ENCODE results near the gene MON2. TPM values are rescaled to one million over a fixed set of nuclear protein-coding genes. Genes with fewer than 3 reads are reported as not detected.

MON2 gene
- total and polyA plus RNA-seq, 10 of the 15 experiments (the other 5 are each of a cell fraction or from before 2014, with no cell fraction given): 5.4 to 34.3 (median 23.4) TPM

GRCh38 chr12:62533087-62533754 lies 66.6 kb downstream of the MON2 start:
- ChIA-PET CTCF (no interaction called here), RAD21 (ENCODE audit: unreplicated experiment) (no interaction called here), POLR2A (no interaction called here), SMC1A (ENCODE audit: uncharacterized antibody, unreplicated experiment) (no interaction called here)
- in situ Hi-C loops (cut with MboI) (no loop called here), intact Hi-C loops (cut with micrococcal nuclease; ENCODE audit: unreplicated experiment) (no loop called here)
- no peak overlapping the region for H3K27ac ChIP-seq (ENCODE audit: control insufficient read depth, insufficient read depth)
- no peak for FAIRE-seq
- ATAC-seq: peak; percentile 71
- 95% methylated on average over 2 of the region's 2 CpGs for WGBS (ENCODE audit: insufficient coverage, insufficient replicate concordance, low lambda C conversion rate, missing lambda C conversion rate)
- H3K4me2 ChIP-seq (ENCODE audit: control insufficient read depth, insufficient read depth): no peak overlapping the region
- H3K4me3 ChIP-seq: no peak overlapping the region
- peaks cover 2 to 18% of the 10 kb centered on the region in 2 experiments for H3K36me3 ChIP-seq (ENCODE audit: control insufficient read depth in 2 of 2, insufficient read depth in 2 of 2, low read length in 1 of 2)
- no peaks in the 10 kb centered on the region for H4K20me1 ChIP-seq (ENCODE audit: control insufficient read depth, insufficient read depth)
- H3K27me3 ChIP-seq (replicated peaks in 1 of 2; ENCODE audit: control insufficient read depth in 2 of 2, insufficient read depth in 2 of 2, low read length in 1 of 2): no peaks in the 10 kb centered on the region
- no peaks in the 10 kb centered on the region for H3K9me3 ChIP-seq (replicated peaks; ENCODE audit: control insufficient read depth, insufficient read depth, low read length)
- H3K4me1 ChIP-seq (ENCODE audit: control insufficient read depth, insufficient read depth, low read length): no peaks in the 10 kb centered on the region
- no TSS peak for BruUV-seq (replicated peaks)
- H3K79me2 ChIP-seq (ENCODE audit: control insufficient read depth, insufficient read depth, low read length): no peaks in the 10 kb centered on the region
- no peak for DNase-seq (ENCODE audit: low read depth, low spot score)
- no peak overlapping the region for H3K9ac ChIP-seq (ENCODE audit: control insufficient read depth, insufficient read depth, low read length)
- H2AFZ ChIP-seq (ENCODE audit: control insufficient read depth, low read depth, low read length): no peak overlapping the region
- TF ChIP-seq KDM1A (IDR thresholded peaks at IDR 0.05; ENCODE audit: borderline replicate concordance): no peak
- TF ChIP-seq POLR2A (IDR thresholded peaks at IDR 0.05; ENCODE audit: low read depth, low read length): no peak
- TF ChIP-seq REST (IDR thresholded peaks at IDR 0.05; ENCODE audit: low read depth, low read length): no peak
- no peak for TF ChIP-seq CREB1 (IDR thresholded peaks at IDR 0.05; ENCODE audit: low read depth)
- no peak for TF ChIP-seq ZNF592 (IDR thresholded peaks at IDR 0.05)
- TF ChIP-seq HDAC6 (IDR thresholded peaks at IDR 0.05; ENCODE audit: unreplicated experiment): no peak
- no peak for TF ChIP-seq SRF (IDR thresholded peaks at IDR 0.05; ENCODE audit: low read depth in 2 of 2, low read length in 2 of 2)
- TF ChIP-seq SUZ12 (IDR thresholded peaks at IDR 0.05; ENCODE audit: unreplicated experiment): no peak
- no peak for TF ChIP-seq BMI1 (IDR thresholded peaks at IDR 0.05; ENCODE audit: borderline replicate concordance)
- TF ChIP-seq ATF2 (IDR thresholded peaks at IDR 0.05; ENCODE audit: low read length): no peak
- no peak for TF ChIP-seq CHD2 (IDR thresholded peaks at IDR 0.05; ENCODE audit: borderline replicate concordance, low read depth, low read length)
- no peak for TF ChIP-seq FOS (IDR thresholded peaks at IDR 0.05; ENCODE audit: borderline replicate concordance, extremely low read depth, insufficient read length)
- TF ChIP-seq TCF12 (IDR thresholded peaks at IDR 0.05; ENCODE audit: low read depth, low read length): no peak
- TF ChIP-seq SUPT20H (IDR thresholded peaks at IDR 0.05; ENCODE audit: borderline replicate concordance, control insufficient read depth, low read depth, low read length): no peak
